GM20000 (cell line): ENCODE data around the gene PRELP.

Source experiments
- DNase-seq: peaks from one replicate; pipeline ENCODE4 v3.0.0; 2012; ENCODE audit warnings: low spot score
- TF ChIP-seq, protein P1 (sequence below): IDR thresholded peaks from 2 replicates; pipeline ENCODE4 v1.5.1; 2012; ENCODE audit warnings: mild to moderate bottlenecking, control low read depth; ENCODE audit errors: extremely low read depth, missing control alignments

Gene PRELP

GRCh38 chr1:203538726-203539125 is 63.1 kb downstream of the PRELP start:
- TF ChIP-seq, protein P1, sequence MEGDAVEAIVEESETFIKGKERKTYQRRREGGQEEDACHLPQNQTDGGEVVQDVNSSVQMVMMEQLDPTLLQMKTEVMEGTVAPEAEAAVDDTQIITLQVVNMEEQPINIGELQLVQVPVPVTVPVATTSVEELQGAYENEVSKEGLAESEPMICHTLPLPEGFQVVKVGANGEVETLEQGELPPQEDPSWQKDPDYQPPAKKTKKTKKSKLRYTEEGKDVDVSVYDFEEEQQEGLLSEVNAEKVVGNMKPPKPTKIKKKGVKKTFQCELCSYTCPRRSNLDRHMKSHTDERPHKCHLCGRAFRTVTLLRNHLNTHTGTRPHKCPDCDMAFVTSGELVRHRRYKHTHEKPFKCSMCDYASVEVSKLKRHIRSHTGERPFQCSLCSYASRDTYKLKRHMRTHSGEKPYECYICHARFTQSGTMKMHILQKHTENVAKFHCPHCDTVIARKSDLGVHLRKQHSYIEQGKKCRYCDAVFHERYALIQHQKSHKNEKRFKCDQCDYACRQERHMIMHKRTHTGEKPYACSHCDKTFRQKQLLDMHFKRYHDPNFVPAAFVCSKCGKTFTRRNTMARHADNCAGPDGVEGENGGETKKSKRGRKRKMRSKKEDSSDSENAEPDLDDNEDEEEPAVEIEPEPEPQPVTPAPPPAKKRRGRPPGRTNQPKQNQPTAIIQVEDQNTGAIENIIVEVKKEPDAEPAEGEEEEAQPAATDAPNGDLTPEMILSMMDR: no peak
- DNase-seq: no peak

DNA sequence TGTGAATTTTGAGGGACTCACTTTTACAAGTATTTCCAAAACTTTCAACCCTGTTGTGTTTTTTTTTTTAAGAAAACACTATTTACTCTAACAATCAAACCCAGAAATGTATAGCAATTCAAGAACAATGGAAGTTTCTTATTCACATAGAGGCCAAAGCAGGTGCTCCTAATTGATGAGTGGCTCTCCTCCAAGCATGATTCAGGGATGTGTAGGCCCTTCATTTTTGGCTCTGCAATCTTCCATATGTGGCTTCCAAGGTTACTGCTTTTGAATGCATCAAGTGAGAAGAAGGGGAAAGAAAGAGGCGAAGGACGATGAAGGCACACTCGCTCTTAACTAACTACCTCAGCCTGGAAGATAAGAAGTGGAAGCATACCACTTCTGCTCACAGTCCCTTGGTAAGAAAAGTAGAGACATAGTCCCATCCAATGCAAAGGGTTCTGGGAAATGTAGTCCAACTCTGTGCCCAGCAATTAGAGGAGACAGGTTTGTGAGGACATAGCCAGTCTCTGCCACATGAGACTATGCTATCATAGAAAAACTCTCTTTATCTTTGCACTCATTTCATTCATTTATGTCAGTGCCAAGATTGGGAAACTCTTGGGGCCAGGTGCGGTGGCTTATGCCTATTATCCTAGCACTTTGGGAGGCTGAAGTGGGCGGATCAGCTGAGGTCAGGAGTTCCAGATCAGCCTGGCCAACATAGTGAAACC is 64.4 kb downstream of the PRELP start:
- DNase-seq: no peak
- TF ChIP-seq, protein P1: no peak
